Retinal pigment epithelial cell (primary cell): ENCODE results near the gene CDH13.

Source experiments
- DNase-seq: peaks from one replicate; pipeline ENCODE4 v3.0.0-alpha.2; 2010; ENCODE audit warnings: low read depth
- H3K4me3 ChIP-seq: 2 replicates; pipeline ENCODE4 v1.5.1; 2011; ENCODE audit warnings: mild to moderate bottlenecking, low read length, control low read depth, moderate library complexity
- TF ChIP-seq, protein P1 (sequence below): conservative IDR thresholded peaks from 2 replicates; pipeline ENCODE4 v1.5.1; 2011; ENCODE audit warnings: low read depth, low read length, control low read depth, inconsistent platforms

Gene CDH13

DNA sequence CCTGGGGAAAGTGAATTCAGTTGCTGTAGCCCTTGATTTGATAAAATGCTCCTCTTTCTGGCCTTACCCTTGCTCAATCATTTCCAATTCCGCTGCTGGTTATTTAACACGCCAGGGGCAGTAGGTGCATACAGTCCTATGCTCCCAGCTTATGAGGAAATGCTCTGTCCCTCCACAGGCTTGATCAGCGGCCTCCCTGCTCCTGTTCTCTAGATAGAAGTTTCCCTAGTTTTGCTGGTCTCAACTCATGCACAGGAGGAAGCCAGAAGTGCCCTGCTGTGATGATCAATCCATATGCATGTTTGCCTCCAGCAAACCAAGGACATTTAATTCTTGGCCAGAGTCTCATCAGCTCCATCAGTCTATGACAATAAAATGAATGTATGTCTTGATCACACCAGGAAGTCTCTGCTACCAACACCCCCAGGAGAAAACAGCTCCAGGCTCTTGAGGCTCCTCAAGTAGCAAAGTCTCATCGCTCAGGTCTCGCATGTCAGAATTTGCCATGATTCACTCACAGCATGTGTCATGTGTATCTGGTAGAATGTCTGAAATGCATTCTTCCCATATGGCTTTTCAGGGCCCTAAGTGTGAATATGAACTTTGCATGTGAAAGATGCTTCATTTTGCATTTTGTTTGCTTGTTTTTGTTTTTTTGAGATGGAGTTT is 208.9 kb downstream of the CDH13 start:
- no peak for DNase-seq
- H3K4me3 ChIP-seq = no peak overlapping the region
- TF ChIP-seq, protein P1, sequence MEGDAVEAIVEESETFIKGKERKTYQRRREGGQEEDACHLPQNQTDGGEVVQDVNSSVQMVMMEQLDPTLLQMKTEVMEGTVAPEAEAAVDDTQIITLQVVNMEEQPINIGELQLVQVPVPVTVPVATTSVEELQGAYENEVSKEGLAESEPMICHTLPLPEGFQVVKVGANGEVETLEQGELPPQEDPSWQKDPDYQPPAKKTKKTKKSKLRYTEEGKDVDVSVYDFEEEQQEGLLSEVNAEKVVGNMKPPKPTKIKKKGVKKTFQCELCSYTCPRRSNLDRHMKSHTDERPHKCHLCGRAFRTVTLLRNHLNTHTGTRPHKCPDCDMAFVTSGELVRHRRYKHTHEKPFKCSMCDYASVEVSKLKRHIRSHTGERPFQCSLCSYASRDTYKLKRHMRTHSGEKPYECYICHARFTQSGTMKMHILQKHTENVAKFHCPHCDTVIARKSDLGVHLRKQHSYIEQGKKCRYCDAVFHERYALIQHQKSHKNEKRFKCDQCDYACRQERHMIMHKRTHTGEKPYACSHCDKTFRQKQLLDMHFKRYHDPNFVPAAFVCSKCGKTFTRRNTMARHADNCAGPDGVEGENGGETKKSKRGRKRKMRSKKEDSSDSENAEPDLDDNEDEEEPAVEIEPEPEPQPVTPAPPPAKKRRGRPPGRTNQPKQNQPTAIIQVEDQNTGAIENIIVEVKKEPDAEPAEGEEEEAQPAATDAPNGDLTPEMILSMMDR = no peak

- TF ChIP-seq, protein P1 = no peak
- no peak for DNase-seq
- no peak overlapping the region for H3K4me3 ChIP-seq
These were observed 214.3 kb downstream of the CDH13 start for GRCh38 chr16:82841108-82841507.

DNA sequence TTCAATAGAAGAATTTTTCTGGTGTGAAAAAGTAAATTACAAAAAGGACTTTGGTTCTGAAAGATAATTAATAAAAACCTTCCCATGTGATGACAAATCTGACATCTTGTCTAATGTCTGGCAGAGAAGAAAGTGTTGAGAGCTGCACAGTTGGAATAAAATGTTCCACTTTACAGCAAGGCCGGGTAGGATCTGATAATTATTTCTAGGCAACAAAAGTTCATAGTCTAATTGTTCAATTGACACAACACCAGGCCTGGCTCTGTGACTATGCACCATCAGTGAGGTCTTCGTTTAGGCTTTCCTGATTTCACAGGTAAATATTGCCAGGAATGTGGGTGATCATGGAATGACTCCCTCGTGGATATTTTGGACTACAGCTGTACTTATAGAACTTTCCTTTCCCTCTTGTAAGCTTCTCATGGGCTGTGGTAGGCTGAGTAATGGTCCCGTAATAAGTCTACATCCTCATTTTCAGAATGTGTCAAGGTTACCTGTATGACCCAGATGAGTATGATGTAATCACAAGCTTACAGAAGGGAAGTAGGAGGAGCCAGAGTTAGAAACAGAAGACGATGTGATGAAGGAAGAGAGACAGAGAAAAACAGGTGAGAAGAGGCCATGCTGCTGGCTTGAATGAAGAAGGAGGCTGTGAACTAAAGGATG is 217.0 kb downstream of the CDH13 start:
- TF ChIP-seq, protein P1 = no peak
- DNase-seq = no peak
- no peak overlapping the region for H3K4me3 ChIP-seq

DNA sequence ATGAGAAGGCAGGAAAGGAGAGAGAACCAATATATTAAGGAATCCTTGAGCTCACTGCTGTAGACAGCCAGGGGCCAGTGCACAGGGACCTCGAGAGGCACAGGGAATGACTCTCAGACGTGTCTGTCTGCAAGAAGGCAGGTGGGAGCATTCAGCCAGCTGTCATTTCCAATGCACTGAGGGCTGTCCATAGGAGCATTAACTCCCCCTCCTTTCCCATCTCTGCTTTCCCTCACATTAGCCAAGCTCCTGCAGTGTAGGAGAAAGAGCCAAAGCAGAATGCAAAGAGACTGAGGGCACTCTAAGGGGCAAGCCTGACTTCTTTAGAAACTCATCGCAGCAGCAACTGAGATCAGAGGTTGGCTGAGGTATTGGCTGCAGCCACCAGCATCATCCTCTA is 218.3 kb downstream of the CDH13 start:
- TF ChIP-seq, protein P1 = no peak
- DNase-seq = no peak
- H3K4me3 ChIP-seq = no peak overlapping the region

DNA sequence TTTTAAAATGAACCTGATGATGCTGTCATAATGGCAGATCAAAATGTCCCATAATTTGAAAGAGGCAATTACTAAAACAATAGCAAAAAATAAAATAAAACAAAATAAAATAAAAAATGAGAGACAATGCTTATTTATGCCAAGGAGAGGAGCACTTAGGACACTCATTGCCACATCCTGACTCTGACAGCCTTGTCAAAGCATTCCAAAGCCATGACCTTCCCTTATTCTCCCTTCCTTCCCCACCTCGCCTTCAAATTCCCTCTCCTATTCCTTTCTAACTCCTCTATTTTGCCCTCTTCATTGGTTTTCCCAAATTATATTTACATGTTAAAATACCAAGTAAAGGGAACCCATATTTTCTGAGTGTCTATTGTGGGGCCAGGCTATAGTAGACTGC is 220.0 kb downstream of the CDH13 start:
- no peak overlapping the region for H3K4me3 ChIP-seq
- TF ChIP-seq, protein P1 = no peak
- DNase-seq = no peak

DNA sequence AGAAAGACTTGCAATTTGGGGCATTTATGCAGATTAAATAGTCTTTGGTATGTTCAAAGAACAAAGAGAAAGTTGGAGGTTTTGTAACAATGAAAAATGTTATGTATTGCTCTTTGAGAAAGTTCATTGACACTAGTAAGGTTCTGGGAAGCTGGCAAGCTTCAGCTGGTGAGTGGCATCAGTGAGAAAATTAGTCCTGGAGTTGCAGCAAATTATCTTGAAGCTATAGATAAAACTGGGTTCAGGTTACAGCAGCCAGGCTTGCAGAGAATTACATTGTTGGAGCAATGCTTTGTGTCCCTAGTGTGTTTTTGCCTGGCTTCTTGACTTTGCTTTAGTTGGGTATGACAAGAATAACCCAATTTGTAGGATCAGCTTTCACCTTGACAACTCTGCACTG is 221.2 kb downstream of the CDH13 start:
- no peak for DNase-seq
- no peak overlapping the region for H3K4me3 ChIP-seq
- TF ChIP-seq, protein P1 = no peak

DNA sequence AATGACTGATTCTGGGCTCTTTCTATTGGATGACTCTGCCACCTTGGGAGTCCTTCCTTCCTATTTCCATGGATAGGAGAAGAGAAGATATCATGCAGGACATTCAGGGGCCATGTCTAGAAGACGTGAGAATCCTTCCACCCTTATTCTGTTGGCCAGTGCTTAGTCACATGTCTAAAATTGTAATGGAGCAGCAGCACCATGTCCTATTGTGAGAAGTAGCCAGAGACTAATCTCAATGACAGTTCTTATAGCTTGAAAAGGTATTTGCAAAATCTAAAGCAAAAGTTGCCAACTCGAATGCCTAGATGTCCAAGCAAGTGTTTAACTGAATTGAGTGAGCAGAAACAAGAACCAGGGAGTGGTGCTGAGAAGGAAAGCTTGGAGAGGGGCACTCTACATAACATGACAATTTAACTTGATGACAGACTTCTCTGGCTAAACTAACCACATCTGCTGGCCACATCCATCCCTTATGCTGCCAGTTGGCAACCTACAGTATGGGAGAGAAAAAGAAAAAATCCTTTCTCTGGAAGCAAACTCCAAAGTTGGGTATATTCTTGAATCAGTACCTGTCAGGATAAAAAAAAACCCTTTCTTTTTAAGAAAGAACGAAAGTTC is 225.7 kb downstream of the CDH13 start:
- DNase-seq = no peak
- no peak overlapping the region for H3K4me3 ChIP-seq
- TF ChIP-seq, protein P1 = no peak
